HG03196 (cell line): ENCODE results near the gene FBXL7.

Experiments used
- ATAC-seq: cut with Tn5 transposase; IDR thresholded peaks from one replicate; pipeline ENCODE4 v1.9.1; 2021; ENCODE audit not compliant: unreplicated experiment

Gene FBXL7

GRCh38 chr5:15575666-15576065, 75.7 kb downstream of the FBXL7 start:
- ATAC-seq, result no peak

GRCh38 chr5:15577132-15577531, 77.2 kb downstream of the FBXL7 start:
- ATAC-seq, result no peak

- ATAC-seq, result no peak
Measured at GRCh38 chr5:15577831-15578230, 77.9 kb downstream of the FBXL7 start.

- no peak for ATAC-seq
Measured at GRCh38 chr5:15579193-15579990, 79.4 kb downstream of the FBXL7 start.

GRCh38 chr5:15584528-15584927, 84.5 kb downstream of the FBXL7 start:
- ATAC-seq, result no peak

- no peak for ATAC-seq
Measured at GRCh38 chr5:15585128-15585527, 85.1 kb downstream of the FBXL7 start.

GRCh38 chr5:15585841-15586591, 86.0 kb downstream of the FBXL7 start:
- no peak for ATAC-seq

GRCh38 chr5:15587916-15588315, 87.9 kb downstream of the FBXL7 start:
- no peak for ATAC-seq

GRCh38 chr5:15592728-15593127, 92.7 kb downstream of the FBXL7 start:
- no peak for ATAC-seq

- no peak for ATAC-seq
Measured at GRCh38 chr5:15594977-15595568, 95.1 kb downstream of the FBXL7 start.

- ATAC-seq, result no peak
Measured at GRCh38 chr5:15595929-15596328, 95.9 kb downstream of the FBXL7 start.

- no peak for ATAC-seq
Measured at GRCh38 chr5:15596936-15597335, 97.0 kb downstream of the FBXL7 start.

GRCh38 chr5:15597804-15598203, 97.8 kb downstream of the FBXL7 start:
- no peak for ATAC-seq

- ATAC-seq, result no peak
Measured at GRCh38 chr5:15598294-15598902, 98.4 kb downstream of the FBXL7 start.

- ATAC-seq, result no peak
Measured at GRCh38 chr5:15600035-15600434, 100.1 kb downstream of the FBXL7 start.

- no peak for ATAC-seq
Measured at GRCh38 chr5:15601274-15601673, 101.3 kb downstream of the FBXL7 start.

- no peak for ATAC-seq
Measured at GRCh38 chr5:15601853-15602252, 101.9 kb downstream of the FBXL7 start.

GRCh38 chr5:15604986-15605385, 105.0 kb downstream of the FBXL7 start:
- no peak for ATAC-seq

- no peak for ATAC-seq
Measured at GRCh38 chr5:15606197-15606596, 106.2 kb downstream of the FBXL7 start.

GRCh38 chr5:15607076-15607475, 107.1 kb downstream of the FBXL7 start:
- ATAC-seq, result no peak

GRCh38 chr5:15609076-15609725, 109.2 kb downstream of the FBXL7 start:
- ATAC-seq, result no peak
